Esophagus muscularis mucosa (tissue), 4 donors: Measurements from ENCODE around the gene SFTPB. TPM values are rescaled to one million over a fixed set of nuclear protein-coding genes. Genes with fewer than 3 reads are reported as not detected.

Experiments used
- DNase-seq: peaks from one replicate; pipeline ENCODE4 v3.0.0-alpha.2; 2017; ENCODE audit errors: extremely low spot score
- H3K27ac ChIP-seq, 4 donors: fragments of 200-600 bp; sonication (generic); replicated peaks in 1 of 4; 1 replicate in 3 of 4; 2 replicates in 1 of 4; pipeline ENCODE4 v1.5.1; 2016 to 2019; ENCODE audit warnings: mild to moderate bottlenecking in 1 of 4
- H3K27me3 ChIP-seq, 4 donors: fragments of 200-600 bp; sonication (generic); one replicate each; pipeline versions ENCODE4 v1.5.1 to v1.6.0; 2016 to 2019
- H3K36me3 ChIP-seq, 4 donors: fragments of 200-600 bp; sonication (generic); one replicate each; pipeline ENCODE4 v1.5.1; 2016 to 2019
- H3K4me1 ChIP-seq, 4 donors: fragments of 200-600 bp; sonication (generic); one replicate each; pipeline ENCODE4 v1.5.1; 2016 to 2019
- H3K4me3 ChIP-seq, 4 donors: fragments of 200-600 bp; sonication (generic); 1 replicate in 2 of 4; 2 replicates in 2 of 4; pipeline ENCODE4 v1.5.1; 2016 to 2019; ENCODE audit warnings: mild to moderate bottlenecking in 4 of 4, moderate library complexity in 1 of 4
- H3K9me3 ChIP-seq, 4 donors: fragments of 200-600 bp; sonication (generic); 1 replicate in 3 of 4; 2 replicates in 1 of 4; pipeline ENCODE4 v1.5.1; 2016 to 2019
- CTCF ChIP-seq, 3 experiments: fragments of 200-600 bp in 2 of 3; fragments of 450-650 bp in 1 of 3; sonication (generic) in 2 of 3; IDR thresholded peaks; one replicate each; pipeline ENCODE4 v1.5.1; 2017 to 2019; ENCODE audit warnings: antibody characterized with exemption in 3 of 3, mild to moderate bottlenecking in 2 of 3, moderate library complexity in 1 of 3
- EP300 ChIP-seq: sonication (generic); formaldehyde crosslinking; IDR thresholded peaks from one replicate; pipeline ENCODE4 v1.6.1; 2017; ENCODE audit warnings: antibody characterized with exemption
- POLR2A ChIP-seq: fragments of 450-650 bp; IDR thresholded peaks from one replicate; pipeline ENCODE4 v1.6.1; 2017; ENCODE audit warnings: antibody characterized with exemption, moderate library complexity, mild to moderate bottlenecking, low read depth
- POLR2AphosphoS5 ChIP-seq, 2 donors: sonication (generic); formaldehyde crosslinking; IDR thresholded peaks; one replicate each; pipeline ENCODE4 v1.6.1; 2017; ENCODE audit warnings: antibody characterized with exemption in 2 of 2
- WGBS: methylation state at CpG from one replicate; pipeline ENCODE4 v1.1.5; 2018; 5-methylcytosine and 5-hydroxymethylcytosine counted together
- intact Hi-C: fragments of 100-400 bp; cut with DNase I; formaldehyde crosslinking; loops from one replicate; pipeline ENCODE4 v1.15.1; 2023
- total RNA-seq, 4 donors: library from RNA; depleted of rRNA; stranded (reverse); fragments of >200 nt; gene quantifications; one replicate each; pipeline versions ENCODE4 v1.1.0 to v1.2.1, GENCODE V29; 2016

SFTPB gene
- total RNA-seq, 4 donors from 2014 or later = 25.3 to 119 (median 26.6) TPM; not detected in 1

- H3K9me3 ChIP-seq = no peaks in the 10 kb centered on the region
- H3K36me3 ChIP-seq = peaks cover 41 to 93% (median 76%) of the 10 kb centered on the region in 4 donors
- no peak for TF ChIP-seq EP300
- TF ChIP-seq POLR2AphosphoS5 (IDR thresholded peaks at IDR 0.05) = no peak
- no peak for TF ChIP-seq CTCF (IDR thresholded peaks at IDR 0.05)
- TF ChIP-seq POLR2A = no peak
- 92% methylated on average over 3 of the region's 3 CpGs for WGBS
- no peak for DNase-seq
- H3K27me3 ChIP-seq = no peaks in the 10 kb centered on the region
- peaks cover 0 to 3% (median 1%) of the 10 kb centered on the region in 4 donors for H3K4me1 ChIP-seq
- no peak overlapping the region for H3K27ac ChIP-seq
- no peak overlapping the region for H3K4me3 ChIP-seq
- intact Hi-C loops = no loop called here
Measured at GRCh38 chr2:85651097-85651496, 16.9 kb downstream of the SFTPB start.

GRCh38 chr2:85650456-85650855 lies 17.5 kb downstream of the SFTPB start:
- no peak overlapping the region for H3K27ac ChIP-seq
- TF ChIP-seq POLR2A (no peak), POLR2AphosphoS5 (IDR thresholded peaks at IDR 0.05) (no peak), EP300 (no peak), CTCF (IDR thresholded peaks at IDR 0.05) (no peak)
- WGBS = 100% methylated on average over 2 of the region's 4 CpGs
- DNase-seq = no peak
- intact Hi-C loops = no loop called here
- H3K27me3 ChIP-seq = no peaks in the 10 kb centered on the region
- no peak overlapping the region for H3K4me3 ChIP-seq
- H3K4me1 ChIP-seq = peaks cover 0 to 3% (median 1%) of the 10 kb centered on the region in 4 donors
- no peaks in the 10 kb centered on the region for H3K9me3 ChIP-seq
- H3K36me3 ChIP-seq = peaks cover 48 to 96% (median 79%) of the 10 kb centered on the region in 4 donors

GRCh38 chr2:85649201-85650190 lies 18.5 kb downstream of the SFTPB start:
- no peak overlapping the region for H3K27ac ChIP-seq
- no peak for TF ChIP-seq CTCF (IDR thresholded peaks at IDR 0.05)
- no peak for TF ChIP-seq EP300
- no peak for TF ChIP-seq POLR2AphosphoS5 (IDR thresholded peaks at IDR 0.05)
- TF ChIP-seq POLR2A = no peak
- no peaks in the 10 kb centered on the region for H3K27me3 ChIP-seq
- DNase-seq = no peak
- peaks cover 0 to 3% (median 1%) of the 10 kb centered on the region in 4 donors for H3K4me1 ChIP-seq
- no peaks in the 10 kb centered on the region for H3K9me3 ChIP-seq
- no peak overlapping the region for H3K4me3 ChIP-seq
- peaks cover 57 to 100% (median 89%) of the 10 kb centered on the region in 4 donors for H3K36me3 ChIP-seq
- 76% methylated on average over 9 of the region's 9 CpGs for WGBS
- intact Hi-C loops = no loop called here

- H3K27ac ChIP-seq = no peak overlapping the region
- no peak overlapping the region for H3K4me3 ChIP-seq
- H3K4me1 ChIP-seq = peaks cover 0 to 3% (median 1%) of the 10 kb centered on the region in 4 donors
- no peaks in the 10 kb centered on the region for H3K9me3 ChIP-seq
- intact Hi-C loops = no loop called here
- H3K27me3 ChIP-seq = no peaks in the 10 kb centered on the region
- DNase-seq = no peak
- TF ChIP-seq CTCF (IDR thresholded peaks at IDR 0.05) (peak in 1 of 3 experiments; percentile 32), POLR2A (no peak)
- H3K36me3 ChIP-seq = peaks cover 66 to 100% (median 93%) of the 10 kb centered on the region in 4 donors
- 86% methylated on average over 1 of the region's 2 CpGs for WGBS
Measured at GRCh38 chr2:85648619-85649018, 19.4 kb downstream of the SFTPB start.
